Adrenal gland (tissue), 12 donors: ENCODE data around the gene CSK. TPM values are rescaled to one million over a fixed set of nuclear protein-coding genes. Genes with fewer than 3 reads are reported as not detected.

Experiments
- DNase-seq, 7 donors: peaks; one replicate each; pipeline ENCODE4 v3.0.0-alpha.2; 2019 to 2020
- H3K27ac ChIP-seq, 5 donors: fragments of 200-600 bp; sonication (generic) in 4 of 5; 1 replicate in 3 of 5; 2 replicates in 2 of 5; pipeline versions ENCODE4 v1.5.1 to v1.8.0; 2016 to 2020; ENCODE audit warnings: mild to moderate bottlenecking in 1 of 5
- H3K27me3 ChIP-seq: fragments of 200-600 bp; 2 replicates; pipeline ENCODE4 v1.8.0; 2021
- H3K36me3 ChIP-seq, 2 donors: fragments of 200-600 bp; replicated peaks in 1 of 2; 1 replicate in 1 of 2; 2 replicates in 1 of 2; pipeline versions ENCODE4 v1.5.1 to v1.8.0; 2018 to 2022
- H3K4me1 ChIP-seq, 2 donors: fragments of 200-600 bp; replicated peaks in 1 of 2; 1 replicate in 1 of 2; 2 replicates in 1 of 2; pipeline versions ENCODE4 v1.5.1 to v1.8.0; 2018 to 2021
- H3K4me3 ChIP-seq, 4 donors: fragments of 200-600 bp; sonication (generic) in 3 of 4; one replicate each; pipeline ENCODE4 v1.5.1; 2016 to 2018
- H3K9me3 ChIP-seq, 3 donors: fragments of 200-600 bp; sonication (generic) in 1 of 3; replicated peaks in 1 of 3; 1 replicate in 2 of 3; 2 replicates in 1 of 3; pipeline versions ENCODE4 v1.5.1 to v1.8.0; 2016 to 2021
- CTCF ChIP-seq, 6 experiments: fragments of 450-650 bp in 4 of 6; fragments of 200-600 bp in 2 of 6; sonication (generic) in 1 of 6; IDR thresholded peaks; 1 replicate in 5 of 6; 2 replicates in 1 of 6; pipeline versions ENCODE4 v1.5.1 to v1.8.0; 2016 to 2021; ENCODE audit warnings: antibody characterized with exemption in 6 of 6, mild to moderate bottlenecking in 2 of 6, moderate library complexity in 1 of 6
- POLR2A ChIP-seq, 2 donors: fragments of 450-650 bp; IDR thresholded peaks; one replicate each; pipeline ENCODE4 v1.6.1; 2017; ENCODE audit warnings: antibody characterized with exemption in 2 of 2, mild to moderate bottlenecking in 2 of 2, moderate library complexity in 1 of 2
- WGBS, 4 donors: extraction: QIAGEN DNeasy Blood & Tissue Kit in 2 of 4; methylation state at CpG; one replicate each; pipeline versions ENCODE4 v1.1.5 to v1.1.7; 2013 to 2017; 5-methylcytosine and 5-hydroxymethylcytosine counted together
- intact Hi-C, 2 donors: fragments of 100-400 bp; cut with DNase I; formaldehyde crosslinking; loops; one replicate each; pipeline versions ENCODE4 v1.14.1 to v1.15.0; 2022 to 2023
- polyA plus RNA-seq, 3 donors: library from polyadenylated mRNA; stranded (reverse); fragments of 200-250 nt in 2 of 3; fragments of 350-450 nt in 1 of 3; fragmentation: Illumina TruSeq in 1 of 3; extraction: RNeasy Lipid Tissue Mini Kit (QIAGEN cat#74804) in 1 of 3; gene quantifications; one replicate each; pipeline ENCODE4 v1.2.3, GENCODE V29; 2013 to 2014
- total RNA-seq, 9 donors: library from RNA; depleted of rRNA in 4 of 9; stranded (reverse); fragments of >200 nt in 4 of 9; fragments of 120-200 nt in 1 of 9; fragmentation: NEBNext Ultra II Directional in 1 of 9; extraction: Animal tissue kit (Norgen Biotek cat#: 25700) in 1 of 9; gene quantifications; one replicate each; pipeline versions ENCODE4 v1.1.0 to v1.2.4, GENCODE V29; 2013 to 2023
- donor health status: healthy with polysubstance abuse.
- donor health status: Bipolar disorder and iron deficiency.
- donor health status: DM: yes; HTN: yes; CAD: no.
- donor health status: DM: no; HTN: no; CAD: no.
- donor health status: DM: no; HTN: no; CAD: no.
- donor health status: DM: yes; HTN: yes; CAD: no.

The CSK gene
- total and polyA plus RNA-seq, 12 donors, result 10.9 to 59.4 (median 27.6) TPM

GRCh38 chr15:74780523-74781430 lies 1.1 kb upstream of the CSK start:
- intact Hi-C loops, result no loop called here
- H3K27me3 ChIP-seq, result no peaks in the 10 kb centered on the region
- no peak for TF ChIP-seq CTCF (IDR thresholded peaks at IDR 0.05)
- no peak for TF ChIP-seq POLR2A (IDR thresholded peaks at IDR 0.05)
- H3K4me1 ChIP-seq, result peaks cover 17 to 55% of the 10 kb centered on the region in 2 donors
- no peaks in the 10 kb centered on the region for H3K36me3 ChIP-seq
- H3K27ac ChIP-seq, result peak overlapping the region in 1 of 5 donors; percentile 96
- 52 to 58% (median 56%) methylated on average over 16 of the region's 16 CpGs for WGBS, 4 donors
- peak in 1 of 7 donors; percentile 10 for DNase-seq
- no peaks in the 10 kb centered on the region for H3K9me3 ChIP-seq
- peak overlapping the region in 1 of 4 donors; percentile 93 for H3K4me3 ChIP-seq

- WGBS, 4 donors, result 0 to 1% (median 0%) methylated on average over 19 to 71 of the region's 72 CpGs
- peak overlapping the region; percentile 0 to 93 (median 78) for H3K4me3 ChIP-seq
- intact Hi-C loops, result no loop called here
- H3K27me3 ChIP-seq, result no peaks in the 10 kb centered on the region
- peak in 1 of 7 donors; percentile 33 for DNase-seq
- H3K27ac ChIP-seq, result peak overlapping the region in 4 of 5 donors; percentile 46 to 96 (median 68)
- H3K36me3 ChIP-seq, result no peaks in the 10 kb centered on the region
- TF ChIP-seq CTCF (IDR thresholded peaks at IDR 0.05) (no peak), POLR2A (IDR thresholded peaks at IDR 0.05) (no peak)
- H3K4me1 ChIP-seq, result peaks cover 24 to 61% of the 10 kb centered on the region in 2 donors
- H3K9me3 ChIP-seq, result no peaks in the 10 kb centered on the region
These were observed 585 bp downstream of the CSK start for GRCh38 chr15:74782259-74783071.

- Histone ChIP-seq H3K4me3 (peak overlapping the region; percentile 0 to 93 (median 78)), H3K27ac (peak overlapping the region in 4 of 5 donors; percentile 46 to 96 (median 68)), H3K9me3 (no peaks in the 10 kb centered on the region), H3K4me1 (peaks cover 24 to 69% of the 10 kb centered on the region in 2 donors), H3K36me3 (no peaks in the 10 kb centered on the region), H3K27me3 (no peaks in the 10 kb centered on the region)
- 6 to 11% (median 9%) methylated on average over 7 to 13 of the region's 13 CpGs for WGBS, 4 donors
- no peak for TF ChIP-seq POLR2A (IDR thresholded peaks at IDR 0.05)
- no peak for TF ChIP-seq CTCF (IDR thresholded peaks at IDR 0.05)
- intact Hi-C loops, result no loop called here
- peak in 1 of 7 donors; percentile 25 for DNase-seq
These were observed 1.4 kb downstream of the CSK start for GRCh38 chr15:74783072-74783807.
